Trophoblast cell (in vitro differentiated cells and primary cell): ENCODE measurements around the gene TNFSF4.
A peak's percentile ranks its signal among the peaks of the same experiment; 100 is the strongest.

Experiments
- DNase-seq, 2 donors: peaks; one replicate each; pipeline ENCODE4 v3.0.0-alpha.2; 2016
- H2AFZ ChIP-seq: 2 replicates; pipeline ENCODE4 v1.6.1; 2013; ENCODE audit warnings: low read length, moderate library complexity, mild to moderate bottlenecking; ENCODE audit not compliant: insufficient read depth, poor library complexity
- H2AK5ac ChIP-seq: 2 replicates; pipeline ENCODE4 v1.6.1; 2013; ENCODE audit warnings: mild to moderate bottlenecking, low read length
- H2BK120ac ChIP-seq: 2 replicates; pipeline ENCODE4 v1.6.1; 2013; ENCODE audit warnings: low read length, mild to moderate bottlenecking, moderate library complexity; ENCODE audit not compliant: insufficient read depth, poor library complexity
- H2BK12ac ChIP-seq: 2 replicates; pipeline ENCODE4 v1.6.1; 2013; ENCODE audit warnings: mild to moderate bottlenecking, low read length, moderate library complexity
- H2BK5ac ChIP-seq: 2 replicates; pipeline ENCODE4 v1.6.1; 2013; ENCODE audit warnings: low read length, low read depth, moderate library complexity, mild to moderate bottlenecking; ENCODE audit not compliant: poor library complexity
- H3K14ac ChIP-seq: 2 replicates; pipeline ENCODE4 v1.6.1; 2013; ENCODE audit warnings: mild to moderate bottlenecking, low read length
- H3K18ac ChIP-seq: 2 replicates; pipeline ENCODE4 v1.6.1; 2013; ENCODE audit warnings: mild to moderate bottlenecking, low read length
- H3K23ac ChIP-seq: 2 replicates; pipeline ENCODE4 v1.6.1; 2013; ENCODE audit warnings: low read length
- H3K27ac ChIP-seq: 2 replicates; pipeline ENCODE4 v1.5.1; 2013; ENCODE audit warnings: low read depth, mild to moderate bottlenecking, inconsistent platforms, low read length, moderate library complexity
- H3K27me3 ChIP-seq: 2 replicates; pipeline ENCODE4 v1.6.1; 2013; ENCODE audit warnings: inconsistent platforms, mild to moderate bottlenecking, low read length, moderate library complexity; ENCODE audit not compliant: insufficient read depth
- H3K36me3 ChIP-seq, 2 experiments: 1 replicate in 1 of 2; 2 replicates in 1 of 2; pipeline ENCODE4 v1.6.1; 2013; ENCODE audit warnings: low read length in 2 of 2, mild to moderate bottlenecking in 2 of 2, moderate library complexity in 1 of 2; ENCODE audit not compliant: insufficient read depth in 2 of 2, control insufficient read depth in 1 of 2
- H3K4ac ChIP-seq: 2 replicates; pipeline ENCODE4 v1.6.1; 2013; ENCODE audit warnings: low read depth, mild to moderate bottlenecking, low read length, moderate library complexity
- H3K4me1 ChIP-seq, 2 experiments: 1 replicate in 1 of 2; 2 replicates in 1 of 2; pipeline ENCODE4 v1.6.1; 2013; ENCODE audit warnings: low read length in 2 of 2, mild to moderate bottlenecking in 2 of 2, moderate library complexity in 1 of 2; ENCODE audit not compliant: insufficient read depth in 2 of 2, control insufficient read depth in 1 of 2
- H3K4me2 ChIP-seq: 2 replicates; pipeline ENCODE4 v1.6.1; 2013; ENCODE audit warnings: inconsistent platforms, mild to moderate bottlenecking, low read length, moderate library complexity
- H3K4me3 ChIP-seq: 2 replicates; pipeline ENCODE4 v1.5.1; 2013; ENCODE audit warnings: mild to moderate bottlenecking, low read depth, low read length, inconsistent platforms
- H3K79me1 ChIP-seq: one replicate; pipeline ENCODE4 v1.6.1; 2013; ENCODE audit warnings: low read length
- H3K79me2 ChIP-seq: 2 replicates; pipeline ENCODE4 v1.6.1; 2013; ENCODE audit warnings: low read length, mild to moderate bottlenecking; ENCODE audit not compliant: control insufficient read depth, insufficient read depth, poor library complexity
- H3K9ac ChIP-seq: 2 replicates; pipeline ENCODE4 v1.6.1; 2013; ENCODE audit warnings: mild to moderate bottlenecking, low read length
- H3K9me3 ChIP-seq: 2 replicates; pipeline ENCODE4 v1.6.1; 2013; ENCODE audit warnings: low read depth, mild to moderate bottlenecking, control low read depth, inconsistent platforms, low read length; ENCODE audit not compliant: insufficient read depth
- H4K12ac ChIP-seq: 2 replicates; pipeline ENCODE4 v1.6.1; 2013; ENCODE audit warnings: low read depth, mild to moderate bottlenecking, low read length, moderate library complexity
- H4K8ac ChIP-seq: 2 replicates; pipeline ENCODE4 v1.6.1; 2013; ENCODE audit warnings: low read depth, mild to moderate bottlenecking, low read length, moderate library complexity
- H4K91ac ChIP-seq: one replicate; pipeline ENCODE4 v1.6.1; 2013; ENCODE audit warnings: low read depth, mild to moderate bottlenecking, low read length, moderate library complexity
- WGBS: extraction: QIAGEN DNeasy Blood & Tissue Kit; methylation state at CpG from one replicate; pipeline ENCODE4 v1.1.7; 2013; ENCODE audit warnings: missing lambda C conversion rate; ENCODE audit not compliant: insufficient read length, insufficient coverage; ENCODE audit errors: extremely low coverage; 5-methylcytosine and 5-hydroxymethylcytosine counted together

The TNFSF4 gene

GRCh38 chr1:173149887-173150286, 57.2 kb downstream of the TNFSF4 start:
- H2AFZ ChIP-seq: no peak overlapping the region
- H2BK12ac ChIP-seq: no peak overlapping the region
- H3K79me2 ChIP-seq: no peaks in the 10 kb centered on the region
- H3K9me3 ChIP-seq: peaks cover 8% of the 10 kb centered on the region
- no peaks in the 10 kb centered on the region for H3K4me1 ChIP-seq
- H3K4me2 ChIP-seq: no peak overlapping the region
- no peak overlapping the region for H3K14ac ChIP-seq
- DNase-seq: peak; percentile 46 to 78
- H3K18ac ChIP-seq: no peak overlapping the region
- no peak overlapping the region for H4K8ac ChIP-seq
- H3K27ac ChIP-seq: no peak overlapping the region
- no peak overlapping the region for H2AK5ac ChIP-seq
- H2BK5ac ChIP-seq: no peak overlapping the region
- no peak overlapping the region for H4K91ac ChIP-seq
- H3K27me3 ChIP-seq: no peaks in the 10 kb centered on the region
- H3K4ac ChIP-seq: no peak overlapping the region
- WGBS: no CpG with 5 or more reads among the region's 2 CpGs
- no peak overlapping the region for H3K9ac ChIP-seq
- H4K12ac ChIP-seq: no peak overlapping the region
- H3K79me1 ChIP-seq: no peaks in the 10 kb centered on the region
- H3K36me3 ChIP-seq: peaks cover 0 to 2% of the 10 kb centered on the region in 2 experiments
- no peak overlapping the region for H3K23ac ChIP-seq
- H2BK120ac ChIP-seq: no peak overlapping the region
- H3K4me3 ChIP-seq: no peak overlapping the region

- no peak overlapping the region for H3K4ac ChIP-seq
- no CpG with 5 or more reads among the region's 2 CpGs for WGBS
- H3K14ac ChIP-seq: no peak overlapping the region
- peaks cover 0 to 2% of the 10 kb centered on the region in 2 experiments for H3K36me3 ChIP-seq
- no peak overlapping the region for H2BK5ac ChIP-seq
- H2AFZ ChIP-seq: no peak overlapping the region
- no peak overlapping the region for H3K18ac ChIP-seq
- no peak for DNase-seq
- H3K4me3 ChIP-seq: no peak overlapping the region
- no peak overlapping the region for H2BK12ac ChIP-seq
- no peak overlapping the region for H4K91ac ChIP-seq
- H2BK120ac ChIP-seq: no peak overlapping the region
- H3K9ac ChIP-seq: no peak overlapping the region
- H2AK5ac ChIP-seq: no peak overlapping the region
- H4K8ac ChIP-seq: no peak overlapping the region
- no peaks in the 10 kb centered on the region for H3K79me1 ChIP-seq
- H4K12ac ChIP-seq: no peak overlapping the region
- H3K9me3 ChIP-seq: peaks cover 7% of the 10 kb centered on the region
- H3K79me2 ChIP-seq: no peaks in the 10 kb centered on the region
- H3K27ac ChIP-seq: no peak overlapping the region
- H3K23ac ChIP-seq: no peak overlapping the region
- H3K4me1 ChIP-seq: no peaks in the 10 kb centered on the region
- H3K27me3 ChIP-seq: no peaks in the 10 kb centered on the region
- no peak overlapping the region for H3K4me2 ChIP-seq
Observed at GRCh38 chr1:173148971-173149370, 58.2 kb downstream of the TNFSF4 start.

GRCh38 chr1:173148545-173148944, 58.6 kb downstream of the TNFSF4 start:
- H2AK5ac ChIP-seq: no peak overlapping the region
- peak in 1 of 2 donors; percentile 12 for DNase-seq
- no peak overlapping the region for H2BK5ac ChIP-seq
- H4K12ac ChIP-seq: no peak overlapping the region
- peaks cover 3% of the 10 kb centered on the region for H3K9me3 ChIP-seq
- no peak overlapping the region for H3K4me3 ChIP-seq
- H2BK120ac ChIP-seq: no peak overlapping the region
- WGBS: no CpG with 5 or more reads among the region's 2 CpGs
- H3K4me1 ChIP-seq: no peaks in the 10 kb centered on the region
- H3K9ac ChIP-seq: no peak overlapping the region
- H3K23ac ChIP-seq: no peak overlapping the region
- H3K14ac ChIP-seq: no peak overlapping the region
- H3K4me2 ChIP-seq: no peak overlapping the region
- H2AFZ ChIP-seq: no peak overlapping the region
- H3K4ac ChIP-seq: no peak overlapping the region
- H3K18ac ChIP-seq: no peak overlapping the region
- H3K27ac ChIP-seq: no peak overlapping the region
- H3K79me2 ChIP-seq: no peaks in the 10 kb centered on the region
- H3K79me1 ChIP-seq: no peaks in the 10 kb centered on the region
- H2BK12ac ChIP-seq: no peak overlapping the region
- H4K8ac ChIP-seq: no peak overlapping the region
- H4K91ac ChIP-seq: no peak overlapping the region
- no peaks in the 10 kb centered on the region for H3K36me3 ChIP-seq
- no peaks in the 10 kb centered on the region for H3K27me3 ChIP-seq

- Histone ChIP-seq H3K4me2 (no peak overlapping the region), H2BK12ac (no peak overlapping the region), H4K12ac (no peak overlapping the region), H2AFZ (no peak overlapping the region), H3K14ac (no peak overlapping the region), H3K23ac (no peak overlapping the region), H3K79me1 (no peaks in the 10 kb centered on the region), H3K9ac (no peak overlapping the region), H3K36me3 (no peaks in the 10 kb centered on the region), H3K4ac (no peak overlapping the region), H2AK5ac (no peak overlapping the region), H2BK120ac (no peak overlapping the region), H2BK5ac (no peak overlapping the region), H3K27me3 (no peaks in the 10 kb centered on the region), H4K8ac (no peak overlapping the region), H3K79me2 (no peaks in the 10 kb centered on the region), H3K4me1 (no peaks in the 10 kb centered on the region), H3K9me3 (peaks cover 2% of the 10 kb centered on the region), H3K4me3 (no peak overlapping the region), H4K91ac (no peak overlapping the region), H3K27ac (no peak overlapping the region), H3K18ac (no peak overlapping the region)
- DNase-seq: no peak
- WGBS: no CpG with 5 or more reads among the region's 2 CpGs
Observed at GRCh38 chr1:173140733-173141132, 66.4 kb downstream of the TNFSF4 start.
